IPS DF 6.9 (cell line): ENCODE results near the gene CREBZF.

ENCODE experiments used
- DNase-seq: peaks from one replicate; pipeline ENCODE4 v3.0.0-alpha.2; 2013; ENCODE audit warnings: low read depth, low spot score
- H3K27ac ChIP-seq: one replicate; pipeline ENCODE4 v1.5.1; 2013; ENCODE audit warnings: low read length, control low read depth
- H3K27me3 ChIP-seq: 2 replicates; pipeline ENCODE4 v1.6.1; 2013; ENCODE audit warnings: mild to moderate bottlenecking, low read length; ENCODE audit not compliant: control insufficient read depth, insufficient read depth
- H3K36me3 ChIP-seq: 2 replicates; pipeline ENCODE4 v1.6.1; 2013; ENCODE audit warnings: low read length; ENCODE audit not compliant: control insufficient read depth, insufficient read depth
- H3K4me1 ChIP-seq: 2 replicates; pipeline ENCODE4 v1.6.1; 2013; ENCODE audit warnings: low read length; ENCODE audit not compliant: control insufficient read depth, insufficient read depth
- H3K4me3 ChIP-seq: 2 replicates; pipeline ENCODE4 v1.5.1; 2013; ENCODE audit warnings: mild to moderate bottlenecking, low read length
- H3K9me3 ChIP-seq: 2 replicates; pipeline ENCODE4 v1.6.1; 2013; ENCODE audit warnings: low read length, inconsistent platforms; ENCODE audit not compliant: control insufficient read depth, insufficient read depth
- WGBS: extraction: QIAGEN DNeasy Blood & Tissue Kit; methylation state at CpG from one replicate; pipeline ENCODE4 v1.1.7; 2013; ENCODE audit warnings: mixed read lengths, missing lambda C conversion rate; ENCODE audit not compliant: insufficient read length, insufficient coverage; 5-methylcytosine and 5-hydroxymethylcytosine counted together

Gene CREBZF

GRCh38 chr11:85651118-85651517 is 13.8 kb downstream of the CREBZF start:
- Histone ChIP-seq H3K27ac (no peak overlapping the region), H3K4me1 (no peaks in the 10 kb centered on the region), H3K27me3 (no peaks in the 10 kb centered on the region), H3K36me3 (no peaks in the 10 kb centered on the region), H3K9me3 (no peaks in the 10 kb centered on the region), H3K4me3 (no peak overlapping the region)
- no peak for DNase-seq
- WGBS = no CpG with 5 or more reads among the region's 1 CpG

- Histone ChIP-seq H3K27ac (no peak within 1 kb of the TSS), H3K9me3 (no peaks in the 10 kb centered on the region), H3K4me1 (no peaks in the 10 kb centered on the region), H3K4me3 (peak within 1 kb of the TSS; percentile 52; the same call in 1 of the 2 replicates), H3K27me3 (no peaks in the 10 kb centered on the region), H3K36me3 (no peaks in the 10 kb centered on the region)
- WGBS = no CpG with 5 or more reads among the region's 33 CpGs
- DNase-seq = peak; percentile 75
Observed at GRCh38 chr11:85647604-85648299, 17.2 kb downstream of the CREBZF start, which contains the start of gene TMEM126A. TSS of gene TMEM126A (plus strand) at chr11:85647967. CDS start at chr11:85650256, 2,289 bp downstream.

GRCh38 chr11:85647078-85647477 is 17.9 kb downstream of the CREBZF start:
- WGBS = no CpG with 5 or more reads among the region's 2 CpGs
- Histone ChIP-seq H3K4me1 (no peaks in the 10 kb centered on the region), H3K4me3 (peak overlapping the region; percentile 52; the same call in 1 of the 2 replicates), H3K27ac (no peak overlapping the region), H3K9me3 (no peaks in the 10 kb centered on the region), H3K36me3 (no peaks in the 10 kb centered on the region), H3K27me3 (no peaks in the 10 kb centered on the region)
- DNase-seq = no peak

- H3K9me3 ChIP-seq = no peaks in the 10 kb centered on the region
- no CpG with 5 or more reads among the region's 2 CpGs for WGBS
- H3K4me1 ChIP-seq = no peaks in the 10 kb centered on the region
- no peak overlapping the region for H3K27ac ChIP-seq
- no peaks in the 10 kb centered on the region for H3K36me3 ChIP-seq
- no peak overlapping the region for H3K4me3 ChIP-seq
- DNase-seq = no peak
- no peaks in the 10 kb centered on the region for H3K27me3 ChIP-seq
Observed at GRCh38 chr11:85643191-85643614, 21.7 kb downstream of the CREBZF start.

- Histone ChIP-seq H3K9me3 (no peaks in the 10 kb centered on the region), H3K27me3 (no peaks in the 10 kb centered on the region), H3K27ac (no peak overlapping the region), H3K4me1 (no peaks in the 10 kb centered on the region), H3K36me3 (no peaks in the 10 kb centered on the region; the same call in 1 of the 2 replicates), H3K4me3 (no peak overlapping the region)
- DNase-seq = no peak
- WGBS = no CpG with 5 or more reads among the region's 3 CpGs
Observed at GRCh38 chr11:85634747-85635146, 30.2 kb downstream of the CREBZF start.

GRCh38 chr11:85628771-85629341 is 36.1 kb downstream of the CREBZF start:
- no peak overlapping the region for H3K27ac ChIP-seq
- H3K4me1 ChIP-seq = no peaks in the 10 kb centered on the region
- H3K27me3 ChIP-seq = no peaks in the 10 kb centered on the region
- peak overlapping the region; percentile 93 for H3K4me3 ChIP-seq
- H3K36me3 ChIP-seq = no peaks in the 10 kb centered on the region
- H3K9me3 ChIP-seq = no peaks in the 10 kb centered on the region
- no CpG with 5 or more reads among the region's 13 CpGs for WGBS
- no peak for DNase-seq

GRCh38 chr11:85627998-85628770 is 36.7 kb downstream of the CREBZF start, which contains the start of gene TMEM126B:
TSS of gene TMEM126B (plus strand) at chr11:85628593. CDS start at chr11:85628608, 15 bp downstream.
- no peaks in the 10 kb centered on the region for H3K9me3 ChIP-seq
- H3K36me3 ChIP-seq = no peaks in the 10 kb centered on the region
- H3K4me1 ChIP-seq = no peaks in the 10 kb centered on the region
- H3K27me3 ChIP-seq = no peaks in the 10 kb centered on the region
- no CpG with 5 or more reads among the region's 41 CpGs for WGBS
- DNase-seq = peak; percentile 87
- H3K4me3 ChIP-seq = peak within 1 kb of the TSS; percentile 93
- no peak within 1 kb of the TSS for H3K27ac ChIP-seq

GRCh38 chr11:85627332-85627997 is 37.5 kb downstream of the CREBZF start, which contains the start of gene DLG2:
TSS of gene DLG2 (minus strand) at chr11:85627344.
- DNase-seq = no peak
- H3K27me3 ChIP-seq = no peaks in the 10 kb centered on the region
- H3K27ac ChIP-seq = no peak within 1 kb of the TSS
- no CpG with 5 or more reads among the region's 23 CpGs for WGBS
- H3K9me3 ChIP-seq = no peaks in the 10 kb centered on the region
- H3K36me3 ChIP-seq = no peaks in the 10 kb centered on the region
- no peaks in the 10 kb centered on the region for H3K4me1 ChIP-seq
- H3K4me3 ChIP-seq = peak within 1 kb of the TSS; percentile 71

- 100% methylated on average over 2 of the region's 2 CpGs for WGBS
- DNase-seq = no peak
- H3K27me3 ChIP-seq = no peaks in the 10 kb centered on the region
- no peak overlapping the region for H3K4me3 ChIP-seq
- H3K36me3 ChIP-seq = no peaks in the 10 kb centered on the region
- H3K4me1 ChIP-seq = no peaks in the 10 kb centered on the region
- no peaks in the 10 kb centered on the region for H3K9me3 ChIP-seq
- no peak overlapping the region for H3K27ac ChIP-seq
Observed at GRCh38 chr11:85626496-85626895, 38.4 kb downstream of the CREBZF start.

- WGBS = no CpG with 5 or more reads among the region's 3 CpGs
- no peak overlapping the region for H3K27ac ChIP-seq
- no peak for DNase-seq
- H3K27me3 ChIP-seq = no peaks in the 10 kb centered on the region
- no peaks in the 10 kb centered on the region for H3K9me3 ChIP-seq
- H3K36me3 ChIP-seq = no peaks in the 10 kb centered on the region
- H3K4me1 ChIP-seq = no peaks in the 10 kb centered on the region
- no peak overlapping the region for H3K4me3 ChIP-seq
Observed at GRCh38 chr11:85620256-85620655, 44.7 kb downstream of the CREBZF start.
